HG03159 (cell line): ENCODE data around the gene PKD1L1.

ENCODE experiments used
- ATAC-seq: cut with Tn5 transposase; IDR thresholded peaks from one replicate; pipeline ENCODE4 v1.9.1; 2021; ENCODE audit warnings: mild to moderate bottlenecking, moderate library complexity; ENCODE audit not compliant: unreplicated experiment

The PKD1L1 gene

GRCh38 chr7:47739891-47740290 lies 208.4 kb downstream of the PKD1L1 start:
- ATAC-seq, result no peak

GRCh38 chr7:47739301-47739875 lies 208.9 kb downstream of the PKD1L1 start:
- no peak for ATAC-seq

GRCh38 chr7:47738563-47739166 lies 209.6 kb downstream of the PKD1L1 start:
- ATAC-seq, result no peak

- ATAC-seq, result no peak
Measured at GRCh38 chr7:47737601-47738000, 210.7 kb downstream of the PKD1L1 start.

GRCh38 chr7:47735431-47736345 lies 212.6 kb downstream of the PKD1L1 start:
- ATAC-seq, result no peak

GRCh38 chr7:47734949-47735291 lies 213.3 kb downstream of the PKD1L1 start:
- no peak for ATAC-seq

- ATAC-seq, result no peak
Measured at GRCh38 chr7:47734287-47734948, 213.8 kb downstream of the PKD1L1 start.

GRCh38 chr7:47730142-47730541 lies 218.1 kb downstream of the PKD1L1 start:
- no peak for ATAC-seq

GRCh38 chr7:47726047-47726726 lies 222.1 kb downstream of the PKD1L1 start:
- ATAC-seq, result no peak

- no peak for ATAC-seq
Measured at GRCh38 chr7:47725031-47725780, 223.1 kb downstream of the PKD1L1 start.
